ENCODE measurements around the gene SLC31A1. TPM values are rescaled to one million over a fixed set of nuclear protein-coding genes. Genes with fewer than 3 reads are reported as not detected.

The SLC31A1 gene
- total RNA-seq, result 1 to 10 TPM; 6.7 to 7.9 TPM

- Histone ChIP-seq H3K36me3 (replicated peaks in 1 of 2; ENCODE audit: insufficient read depth in 1 of 2, low read depth in 2 of 2) (no peaks in the 10 kb centered on the region), H3K27ac (peak within 1 kb of the TSS; percentile 79 to 92 (median 89)), H3K27me3 (no peaks in the 10 kb centered on the region), H3K9me3 (no peaks in the 10 kb centered on the region), H3K4me3 (peak within 1 kb of the TSS; percentile 83 to 86), H3K4me1 (peaks cover 42% of the 10 kb centered on the region)
- TF ChIP-seq POLR2A (IDR thresholded peaks at IDR 0.05) (peak; percentile 66 to 88 (median 84)), CTCF (IDR thresholded peaks at IDR 0.05) (no peak)
- peak; percentile 98 to 99 (median 98) for DNase-seq
- intact Hi-C loops (cut with DNase I), result no loop called here
- peak; percentile 100 for ATAC-seq
- 0% methylated on average over 25 to 65 of the region's 65 CpGs for WGBS, 2 donors
Measured at GRCh38 chr9:113221003-113221799, at the start of gene SLC31A1, which contains the start of gene FKBP15. SLC31A1 (plus strand) TSS chr9:113221544; CDS start chr9:113256149, 34,605 bp downstream. FKBP15 (minus strand) TSS chr9:113221277; CDS start chr9:113221243, 34 bp downstream.

GRCh38 chr9:113173341-113173740, 48.0 kb upstream of the SLC31A1 start:
- 89 to 98% methylated on average over 3 of the region's 3 CpGs for WGBS, 2 donors
- H3K36me3 ChIP-seq (replicated peaks in 1 of 2; ENCODE audit: insufficient read depth in 1 of 2, low read depth in 2 of 2), result peaks cover 12 to 55% of the 10 kb centered on the region in 2 donors
- ATAC-seq (no peak), DNase-seq (no peak)
- no peak overlapping the region for H3K4me3 ChIP-seq
- no peaks in the 10 kb centered on the region for H3K27me3 ChIP-seq
- no peaks in the 10 kb centered on the region for H3K4me1 ChIP-seq
- no peaks in the 10 kb centered on the region for H3K9me3 ChIP-seq
- H3K27ac ChIP-seq, result no peak overlapping the region
- no peak for TF ChIP-seq CTCF (IDR thresholded peaks at IDR 0.05)
- TF ChIP-seq POLR2A (IDR thresholded peaks at IDR 0.05), result no peak
- intact Hi-C loops (cut with DNase I), result no loop called here

GRCh38 chr9:113176803-113177202, 44.5 kb upstream of the SLC31A1 start:
- no peak for ATAC-seq
- WGBS, 2 donors, result 95 to 97% methylated on average over 6 of the region's 6 CpGs

GRCh38 chr9:113177251-113177650, 44.1 kb upstream of the SLC31A1 start:
- TF ChIP-seq CTCF (IDR thresholded peaks at IDR 0.05) (no peak), POLR2A (IDR thresholded peaks at IDR 0.05) (no peak)
- peaks cover 0 to 41% of the 10 kb centered on the region in 2 donors for H3K36me3 ChIP-seq (replicated peaks in 1 of 2; ENCODE audit: insufficient read depth in 1 of 2, low read depth in 2 of 2)
- H3K4me1 ChIP-seq, result no peaks in the 10 kb centered on the region
- ATAC-seq (no peak), DNase-seq (no peak)
- H3K4me3 ChIP-seq, result no peak overlapping the region
- intact Hi-C loops (cut with DNase I), result no loop called here
- no peaks in the 10 kb centered on the region for H3K27me3 ChIP-seq
- no peak overlapping the region for H3K27ac ChIP-seq
- WGBS, 2 donors, result 92 to 98% methylated on average over 2 of the region's 2 CpGs
- H3K9me3 ChIP-seq, result no peaks in the 10 kb centered on the region

More at GRCh38 chr9:113176803-113177202, 44.5 kb upstream of the SLC31A1 start:
- H3K27ac ChIP-seq, result no peak overlapping the region
- no peak overlapping the region for H3K4me3 ChIP-seq
- no peaks in the 10 kb centered on the region for H3K27me3 ChIP-seq
- no peak for DNase-seq
- intact Hi-C loops (cut with DNase I), result no loop called here
- H3K4me1 ChIP-seq, result no peaks in the 10 kb centered on the region
- no peaks in the 10 kb centered on the region for H3K9me3 ChIP-seq
- peaks cover 0 to 37% of the 10 kb centered on the region in 2 donors for H3K36me3 ChIP-seq (replicated peaks in 1 of 2; ENCODE audit: insufficient read depth in 1 of 2, low read depth in 2 of 2)
- no peak for TF ChIP-seq CTCF (IDR thresholded peaks at IDR 0.05)
- TF ChIP-seq POLR2A (IDR thresholded peaks at IDR 0.05), result no peak

Measured in body of pancreas (tissue), 4 donors.